Measurements from ENCODE around the gene RBM39. TPM values are rescaled to one million over a fixed set of nuclear protein-coding genes. Genes with fewer than 3 reads are reported as not detected.
A peak's percentile ranks its signal among the peaks of the same experiment; 100 is the strongest.
"Not testable (repeated sequence)": the region's sequence is repeated elsewhere in the genome, so short reads cannot be mapped to it uniquely, and the experiment has no call there.

Gene RBM39
- total RNA-seq, 1 experiment from 2014 or later: 390 TPM

- no peak for DNase-seq (ENCODE audit: low spot score)
Measured at GRCh38 chr20:35756404-35756803, 14.3 kb upstream of the RBM39 start.

GRCh38 chr20:35750611-35751010, 8.6 kb upstream of the RBM39 start:
- DNase-seq (ENCODE audit: low spot score): no peak

GRCh38 chr20:35744492-35744841, 2.4 kb upstream of the RBM39 start:
- not testable (repeated sequence) for DNase-seq (ENCODE audit: low spot score)

GRCh38 chr20:35743693-35744491, 1.8 kb upstream of the RBM39 start:
- DNase-seq (ENCODE audit: low spot score): no peak

- DNase-seq (ENCODE audit: low spot score): peak; percentile 63
Measured at GRCh38 chr20:35742741-35743523, 872 bp upstream of the RBM39 start.

- DNase-seq (ENCODE audit: low spot score): peak; percentile 53
Measured at GRCh38 chr20:35739294-35740163, 2.5 kb downstream of the RBM39 start.

- DNase-seq (ENCODE audit: low spot score): no peak
Measured at GRCh38 chr20:35738410-35739179, 3.5 kb downstream of the RBM39 start.

- DNase-seq (ENCODE audit: low spot score): no peak
Measured at GRCh38 chr20:35737865-35738333, 4.2 kb downstream of the RBM39 start.

- no peak for DNase-seq (ENCODE audit: low spot score)
Measured at GRCh38 chr20:35735826-35736470, 6.1 kb downstream of the RBM39 start.

GRCh38 chr20:35734777-35735649, 7.0 kb downstream of the RBM39 start:
- DNase-seq (ENCODE audit: low spot score): no peak

- no peak for DNase-seq (ENCODE audit: low spot score)
Measured at GRCh38 chr20:35734374-35734773, 7.7 kb downstream of the RBM39 start.

- no peak for DNase-seq (ENCODE audit: low spot score)
Measured at GRCh38 chr20:35732644-35732982, 9.4 kb downstream of the RBM39 start.

- DNase-seq (ENCODE audit: low spot score): no peak
Measured at GRCh38 chr20:35731862-35732643, 10.0 kb downstream of the RBM39 start.

- no peak for DNase-seq (ENCODE audit: low spot score)
Measured at GRCh38 chr20:35731469-35731788, 10.6 kb downstream of the RBM39 start.

- no peak for DNase-seq (ENCODE audit: low spot score)
Measured at GRCh38 chr20:35730583-35731468, 11.2 kb downstream of the RBM39 start.

- DNase-seq (ENCODE audit: low spot score): no peak
Measured at GRCh38 chr20:35729836-35730582, 12.1 kb downstream of the RBM39 start.

GRCh38 chr20:35729283-35729807, 12.7 kb downstream of the RBM39 start:
- DNase-seq (ENCODE audit: low spot score): no peak

Measured in HT-29 (cell line).